ENCODE results near the gene ARID5A. TPM values are rescaled to one million over a fixed set of nuclear protein-coding genes. Genes with fewer than 3 reads are reported as not detected.

The ARID5A gene
- total and polyA plus RNA-seq, 10 of the 15 experiments (the other 5 are each of a cell fraction or from before 2014, with no cell fraction given), result 0.76 to 87.1 (median 37.6) TPM

- BruUV-seq (replicated peaks), result no TSS peak
- Histone ChIP-seq H3K79me2 (ENCODE audit: control insufficient read depth, insufficient read depth, low read length) (peaks cover 7% of the 10 kb centered on the region), H3K9me3 (replicated peaks; ENCODE audit: control insufficient read depth, insufficient read depth, low read length) (peaks cover 2% of the 10 kb centered on the region; the same call in 2 of the 3 replicates), H4K20me1 (ENCODE audit: control insufficient read depth, insufficient read depth) (no peaks in the 10 kb centered on the region), H3K4me1 (ENCODE audit: control insufficient read depth, insufficient read depth, low read length) (peaks cover 25% of the 10 kb centered on the region), H2AFZ (ENCODE audit: control insufficient read depth, low read depth, low read length) (peak overlapping the region; percentile 11; the same call in 1 of the 2 replicates), H3K36me3 (ENCODE audit: control insufficient read depth in 2 of 2, insufficient read depth in 2 of 2, low read length in 1 of 2) (no peaks in the 10 kb centered on the region), H3K9ac (ENCODE audit: control insufficient read depth, insufficient read depth, low read length) (no peak overlapping the region), H3K27ac (ENCODE audit: control insufficient read depth, insufficient read depth) (peak overlapping the region; percentile 49), H3K4me2 (ENCODE audit: control insufficient read depth, insufficient read depth) (peak overlapping the region; percentile 47; the same call in 1 of the 2 replicates), H3K27me3 (replicated peaks in 1 of 2; ENCODE audit: control insufficient read depth in 2 of 2, insufficient read depth in 2 of 2, low read length in 1 of 2) (no peaks in the 10 kb centered on the region), H3K4me3 (no peak overlapping the region)
- WGBS (ENCODE audit: insufficient coverage, insufficient replicate concordance, low lambda C conversion rate, missing lambda C conversion rate), result 4% methylated on average over 1 of the region's 1 CpG
- RAD21 ChIA-PET (ENCODE audit: unreplicated experiment), result interaction anchor here (1.1 kb wide), 1 partner anchor 16 kb away, joined by 5 read pairs; the partner anchor contains the start of gene NEURL3
- no peak for DNase-seq (ENCODE audit: low read depth, low spot score)
- intact Hi-C loops (cut with micrococcal nuclease; ENCODE audit: unreplicated experiment), result loop anchor here (5.0 kb wide), 1 partner anchor 152 kb away; the partner anchor contains the start of gene NCAPH
- CTCF ChIA-PET, result interaction anchor here (1.1 to 2.1 kb wide), 3 partner anchors 16 to 82 kb away, joined by 4 to 11 read pairs (median 4); partner anchors contain the start of gene NEURL3
- SMC1A ChIA-PET (ENCODE audit: uncharacterized antibody, unreplicated experiment), result interaction anchor here (1.2 to 3.2 kb wide), 3 partner anchors 20 to 45 kb away, joined by 3 to 13 read pairs (median 4); partner anchors contain the start of gene ARID5A
- POLR2A ChIA-PET, result interaction anchor here (0.9 to 1.6 kb wide), 5 partner anchors 16 to 305 kb away, joined by 3 to 7 read pairs (median 3); partner anchors contain the start of gene NEURL3
- in situ Hi-C loops (cut with MboI), result no loop called here
- peak; percentile 71; the same call in 1 of the 2 replicates for TF ChIP-seq NFIC (IDR thresholded peaks at IDR 0.05; ENCODE audit: low read depth, low read length)
- 0 out of 2 replicates have a peak, but pooled peaks have one; percentile 16 for TF ChIP-seq ATF7 (IDR thresholded peaks at IDR 0.05; ENCODE audit: low read depth)
- TF ChIP-seq EED (IDR thresholded peaks at IDR 0.05; ENCODE audit: low read depth), result peak; percentile 50
- TF ChIP-seq ZNF207 (IDR thresholded peaks at IDR 0.05; ENCODE audit: borderline replicate concordance), result no peak
- peak; percentile 5; the same call in 1 of the 2 replicates for TF ChIP-seq TCF7 (IDR thresholded peaks at IDR 0.05; ENCODE audit: borderline replicate concordance)
- no peak for TF ChIP-seq BRCA1 (IDR thresholded peaks at IDR 0.05; ENCODE audit: low read depth, low read length)
- TF ChIP-seq SPI1 (IDR thresholded peaks at IDR 0.05; ENCODE audit: borderline replicate concordance, insufficient read depth, low read depth, low read length), result peak; percentile 36; the same call in 1 of the 2 replicates
- 0 out of 4 replicates have a peak, but pooled peaks of 1 of the 2 experiments have one; percentile 10 for TF ChIP-seq BHLHE40 (IDR thresholded peaks at IDR 0.05; ENCODE audit: borderline replicate concordance in 1 of 2, low read depth in 2 of 2, low read length in 1 of 2)
- 0 out of 2 replicates have a peak, but pooled peaks have one; percentile 35 for TF ChIP-seq DPF2 (IDR thresholded peaks at IDR 0.05)
- TF ChIP-seq TCF3 (IDR thresholded peaks at IDR 0.05; ENCODE audit: borderline replicate concordance, insufficient read depth, low read depth, low read length), result no peak
- TF ChIP-seq, protein P1, sequence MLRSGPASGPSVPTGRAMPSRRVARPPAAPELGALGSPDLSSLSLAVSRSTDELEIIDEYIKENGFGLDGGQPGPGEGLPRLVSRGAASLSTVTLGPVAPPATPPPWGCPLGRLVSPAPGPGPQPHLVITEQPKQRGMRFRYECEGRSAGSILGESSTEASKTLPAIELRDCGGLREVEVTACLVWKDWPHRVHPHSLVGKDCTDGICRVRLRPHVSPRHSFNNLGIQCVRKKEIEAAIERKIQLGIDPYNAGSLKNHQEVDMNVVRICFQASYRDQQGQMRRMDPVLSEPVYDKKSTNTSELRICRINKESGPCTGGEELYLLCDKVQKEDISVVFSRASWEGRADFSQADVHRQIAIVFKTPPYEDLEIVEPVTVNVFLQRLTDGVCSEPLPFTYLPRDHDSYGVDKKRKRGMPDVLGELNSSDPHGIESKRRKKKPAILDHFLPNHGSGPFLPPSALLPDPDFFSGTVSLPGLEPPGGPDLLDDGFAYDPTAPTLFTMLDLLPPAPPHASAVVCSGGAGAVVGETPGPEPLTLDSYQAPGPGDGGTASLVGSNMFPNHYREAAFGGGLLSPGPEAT (IDR thresholded peaks at IDR 0.05; ENCODE audit: low read depth), result peak; percentile 35; the same call in 1 of the 2 replicates
- TF ChIP-seq KLF5 (IDR thresholded peaks at IDR 0.05; ENCODE audit: partially characterized antibody), result peak; percentile 18
- peak; percentile 58 to 64; a peak in 2 of 4 replicates for TF ChIP-seq IKZF2 (IDR thresholded peaks at IDR 0.05)
- peak; percentile 54 for TF ChIP-seq JUNB (IDR thresholded peaks at IDR 0.05)
- TF ChIP-seq IKZF1 (conservative IDR thresholded peaks at IDR 0.05), result peak; percentile 52
- FAIRE-seq, result peak; percentile 7
- peak; percentile 10 for ATAC-seq
Measured at GRCh38 chr2:96489663-96490062, 46.9 kb upstream of the ARID5A start.

Measured in GM12878 (cell line).